ENCODE results near the gene TMEM30A. TPM values are rescaled to one million over a fixed set of nuclear protein-coding genes. Genes with fewer than 3 reads are reported as not detected.

TMEM30A gene
- total RNA-seq, 2 experiments from 2014 or later, result 51.5 to 61.6 TPM

- H3K9me3 Mint-ChIP-seq, result no peaks in the 10 kb centered on the region
- POLR2A ChIA-PET, result no interaction called here
- H3K36me3 Mint-ChIP-seq, result peaks cover 20% of the 10 kb centered on the region
- no peak overlapping the region for H3K4me3 Mint-ChIP-seq
- H3K4me1 Mint-ChIP-seq, result no peaks in the 10 kb centered on the region
- ATAC-seq (ENCODE audit: low read depth) (no peak), DNase-seq (no peak)
- H3K27ac Mint-ChIP-seq, result no peak overlapping the region
- no peaks in the 10 kb centered on the region for H3K27me3 Mint-ChIP-seq
Measured at GRCh38 chr6:75234126-75234865, 50.3 kb downstream of the TMEM30A start.

DNA sequence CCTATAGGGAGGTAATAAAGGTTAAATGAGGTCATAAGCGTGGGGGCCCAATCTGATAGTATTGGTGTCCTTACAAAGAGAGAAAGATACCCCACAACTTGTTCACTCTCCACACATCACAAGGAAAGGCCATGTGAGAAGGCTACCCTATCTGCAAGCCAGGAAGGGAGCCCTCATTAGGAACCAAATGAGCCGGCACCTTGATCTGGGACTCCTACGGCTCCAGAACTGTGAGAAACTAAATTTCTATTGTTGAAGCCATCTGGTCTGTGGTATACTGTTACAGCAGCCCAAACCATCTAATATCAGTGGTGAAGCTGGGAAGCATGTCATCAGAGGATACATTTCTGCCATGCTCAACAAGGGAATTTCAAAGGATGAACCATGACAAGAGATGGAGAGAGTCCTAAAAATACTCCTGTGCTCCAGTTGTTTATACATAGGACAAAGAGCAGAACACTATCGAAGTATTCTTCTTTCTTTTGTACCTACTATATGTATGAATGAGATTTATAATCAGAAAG is 51.4 kb downstream of the TMEM30A start:
- POLR2A ChIA-PET, result no interaction called here
- no peaks in the 10 kb centered on the region for H3K9me3 Mint-ChIP-seq
- no peaks in the 10 kb centered on the region for H3K4me1 Mint-ChIP-seq
- no peaks in the 10 kb centered on the region for H3K27me3 Mint-ChIP-seq
- H3K4me3 Mint-ChIP-seq, result no peak overlapping the region
- no peak overlapping the region for H3K27ac Mint-ChIP-seq
- ATAC-seq (ENCODE audit: low read depth), result no peak
- no peak for DNase-seq
- H3K36me3 Mint-ChIP-seq, result peaks cover 13% of the 10 kb centered on the region

GRCh38 chr6:75230484-75231325 is 53.9 kb downstream of the TMEM30A start:
- peaks cover 4% of the 10 kb centered on the region for H3K4me1 Mint-ChIP-seq
- no peaks in the 10 kb centered on the region for H3K36me3 Mint-ChIP-seq
- ATAC-seq (ENCODE audit: low read depth) (no peak), DNase-seq (no peak)
- H3K27me3 Mint-ChIP-seq, result no peaks in the 10 kb centered on the region
- no peak overlapping the region for H3K27ac Mint-ChIP-seq
- POLR2A ChIA-PET, result no interaction called here
- H3K4me3 Mint-ChIP-seq, result no peak overlapping the region
- H3K9me3 Mint-ChIP-seq, result no peaks in the 10 kb centered on the region

DNA sequence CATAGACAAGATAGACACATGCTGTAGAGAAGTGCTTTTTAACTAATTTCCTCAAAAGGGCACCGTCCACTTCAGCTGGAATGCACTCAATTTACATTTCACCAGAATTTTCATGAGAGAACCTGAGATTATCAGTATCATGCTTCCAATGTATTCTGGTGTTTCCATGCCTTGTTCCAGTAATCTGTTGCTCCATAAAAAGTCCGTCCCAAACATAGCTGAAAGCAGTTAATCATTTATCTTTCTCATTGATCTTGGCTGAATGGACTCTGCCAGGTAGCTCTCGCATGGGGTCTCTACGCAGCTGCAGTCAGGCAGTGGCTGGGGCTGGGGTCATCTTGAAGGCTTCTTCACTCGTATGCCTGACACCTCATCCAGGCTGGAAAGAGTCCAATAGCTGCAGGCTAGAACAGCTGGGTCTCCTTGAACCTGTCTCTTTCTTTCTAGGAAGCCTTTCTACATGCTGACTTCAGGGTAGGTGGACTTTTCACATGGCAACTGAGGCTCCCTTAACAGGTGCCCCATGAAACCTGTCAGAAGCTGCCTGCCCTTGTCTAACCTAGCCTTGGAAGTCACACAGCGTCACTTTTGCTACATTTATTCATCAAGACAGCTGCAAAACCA is 60.2 kb downstream of the TMEM30A start:
- H3K36me3 Mint-ChIP-seq, result no peaks in the 10 kb centered on the region
- ATAC-seq (ENCODE audit: low read depth) (no peak), DNase-seq (no peak)
- H3K4me1 Mint-ChIP-seq, result peaks cover 4% of the 10 kb centered on the region
- POLR2A ChIA-PET, result no interaction called here
- no peak overlapping the region for H3K27ac Mint-ChIP-seq
- H3K4me3 Mint-ChIP-seq, result no peak overlapping the region
- H3K27me3 Mint-ChIP-seq, result peaks cover 11% of the 10 kb centered on the region
- H3K9me3 Mint-ChIP-seq, result no peaks in the 10 kb centered on the region

- Mint-ChIP-seq H3K9me3 (no peaks in the 10 kb centered on the region), H3K27me3 (peaks cover 14% of the 10 kb centered on the region), H3K4me3 (no peak overlapping the region), H3K36me3 (no peaks in the 10 kb centered on the region), H3K27ac (no peak overlapping the region), H3K4me1 (peaks cover 4% of the 10 kb centered on the region)
- ATAC-seq (ENCODE audit: low read depth) (no peak), DNase-seq (no peak)
- POLR2A ChIA-PET, result no interaction called here
Measured at GRCh38 chr6:75223428-75223827, 61.2 kb downstream of the TMEM30A start.

DNA sequence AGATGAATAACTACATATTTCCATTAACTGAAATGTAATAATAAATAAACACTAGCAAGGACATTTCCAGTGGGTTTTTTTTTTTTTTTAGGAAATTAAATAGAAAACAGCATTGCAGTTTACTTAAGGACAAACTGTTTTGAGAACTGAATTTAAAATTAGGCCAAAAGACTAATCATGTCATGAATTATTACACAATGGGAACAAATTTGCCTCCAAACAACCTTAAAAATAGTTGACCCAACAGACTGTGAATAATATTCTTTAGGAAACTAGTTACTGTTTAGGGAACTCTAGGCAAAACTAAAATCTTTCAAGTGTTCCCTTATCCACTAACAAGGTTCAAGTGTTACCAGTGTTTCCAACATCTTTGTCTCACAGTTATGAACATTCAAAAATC is 62.3 kb downstream of the TMEM30A start:
- Mint-ChIP-seq H3K4me1 (peaks cover 4% of the 10 kb centered on the region), H3K27ac (no peak overlapping the region), H3K27me3 (peaks cover 21% of the 10 kb centered on the region), H3K4me3 (no peak overlapping the region), H3K36me3 (no peaks in the 10 kb centered on the region), H3K9me3 (no peaks in the 10 kb centered on the region)
- DNase-seq (no peak), ATAC-seq (ENCODE audit: low read depth) (no peak)
- POLR2A ChIA-PET, result no interaction called here

- POLR2A ChIA-PET, result no interaction called here
- H3K27ac Mint-ChIP-seq, result no peak overlapping the region
- no peak overlapping the region for H3K4me3 Mint-ChIP-seq
- ATAC-seq (ENCODE audit: low read depth), result no peak
- peaks cover 2% of the 10 kb centered on the region for H3K4me1 Mint-ChIP-seq
- no peaks in the 10 kb centered on the region for H3K9me3 Mint-ChIP-seq
- no peak for DNase-seq
- no peaks in the 10 kb centered on the region for H3K36me3 Mint-ChIP-seq
- peaks cover 24% of the 10 kb centered on the region for H3K27me3 Mint-ChIP-seq
Measured at GRCh38 chr6:75221116-75221515, 63.5 kb downstream of the TMEM30A start.

GRCh38 chr6:75220357-75220756 is 64.2 kb downstream of the TMEM30A start:
- H3K36me3 Mint-ChIP-seq, result no peaks in the 10 kb centered on the region
- no peak overlapping the region for H3K27ac Mint-ChIP-seq
- DNase-seq (no peak), ATAC-seq (ENCODE audit: low read depth) (no peak)
- H3K4me1 Mint-ChIP-seq, result no peaks in the 10 kb centered on the region
- H3K9me3 Mint-ChIP-seq, result no peaks in the 10 kb centered on the region
- POLR2A ChIA-PET, result no interaction called here
- peaks cover 24% of the 10 kb centered on the region for H3K27me3 Mint-ChIP-seq
- H3K4me3 Mint-ChIP-seq, result no peak overlapping the region

- Mint-ChIP-seq H3K9me3 (no peaks in the 10 kb centered on the region), H3K27ac (no peak overlapping the region), H3K36me3 (no peaks in the 10 kb centered on the region), H3K4me3 (no peak overlapping the region), H3K27me3 (peaks cover 22% of the 10 kb centered on the region), H3K4me1 (no peaks in the 10 kb centered on the region)
- DNase-seq (no peak), ATAC-seq (ENCODE audit: low read depth) (no peak)
- POLR2A ChIA-PET, result no interaction called here
Measured at GRCh38 chr6:75219263-75219662, 65.3 kb downstream of the TMEM30A start.

DNA sequence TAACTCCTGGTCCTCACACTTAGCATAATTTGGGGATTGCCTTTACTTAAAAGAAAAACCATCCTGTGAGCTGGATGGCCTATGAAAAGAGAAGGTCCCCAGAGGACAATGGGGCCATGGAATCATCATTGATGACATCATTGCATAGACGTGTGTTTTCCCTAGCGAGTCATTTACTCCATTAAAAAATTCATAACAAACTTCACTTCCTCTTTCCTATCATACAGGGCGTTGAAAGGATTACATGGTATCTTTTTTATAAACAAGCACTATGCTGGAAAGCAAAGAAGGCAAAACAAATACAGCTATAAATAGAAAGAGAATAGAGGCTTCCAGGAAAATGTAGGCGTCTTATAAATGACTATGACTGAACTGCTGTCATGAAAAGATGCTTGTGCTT is 67.4 kb downstream of the TMEM30A start:
- no peak for ATAC-seq (ENCODE audit: low read depth)

DNA sequence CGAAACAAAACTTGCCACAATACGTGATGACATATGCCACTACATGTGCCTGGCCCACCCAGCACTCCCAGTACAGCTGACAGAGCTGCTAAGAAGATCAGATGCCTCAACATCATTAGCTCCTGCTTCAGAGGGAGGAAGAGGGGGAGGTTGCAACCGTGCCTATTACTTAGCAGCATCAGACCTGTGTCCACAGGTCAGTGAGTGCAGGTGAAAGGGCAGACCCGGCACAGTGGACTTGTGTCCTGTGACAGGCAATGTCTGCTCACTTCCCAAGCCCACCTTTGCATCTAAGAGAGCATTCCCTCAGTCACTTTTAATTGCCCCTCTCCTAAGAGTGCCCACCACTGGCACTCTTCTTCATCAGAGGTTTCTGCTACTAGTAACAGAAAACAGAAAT is 69.3 kb downstream of the TMEM30A start:
- Mint-ChIP-seq H3K27ac (no peak overlapping the region), H3K36me3 (no peaks in the 10 kb centered on the region), H3K4me3 (no peak overlapping the region), H3K27me3 (peaks cover 25% of the 10 kb centered on the region), H3K4me1 (no peaks in the 10 kb centered on the region), H3K9me3 (no peaks in the 10 kb centered on the region)
- POLR2A ChIA-PET, result no interaction called here
- ATAC-seq (ENCODE audit: low read depth), result no peak
- DNase-seq, result no peak

More for the DNA sequence above, 67.4 kb downstream of the TMEM30A start:
- peaks cover 23% of the 10 kb centered on the region for H3K27me3 Mint-ChIP-seq
- no peaks in the 10 kb centered on the region for H3K9me3 Mint-ChIP-seq
- H3K4me1 Mint-ChIP-seq, result no peaks in the 10 kb centered on the region
- no peak overlapping the region for H3K4me3 Mint-ChIP-seq
- H3K36me3 Mint-ChIP-seq, result no peaks in the 10 kb centered on the region
- no peak overlapping the region for H3K27ac Mint-ChIP-seq
- no peak for DNase-seq
- POLR2A ChIA-PET, result no interaction called here

DNA sequence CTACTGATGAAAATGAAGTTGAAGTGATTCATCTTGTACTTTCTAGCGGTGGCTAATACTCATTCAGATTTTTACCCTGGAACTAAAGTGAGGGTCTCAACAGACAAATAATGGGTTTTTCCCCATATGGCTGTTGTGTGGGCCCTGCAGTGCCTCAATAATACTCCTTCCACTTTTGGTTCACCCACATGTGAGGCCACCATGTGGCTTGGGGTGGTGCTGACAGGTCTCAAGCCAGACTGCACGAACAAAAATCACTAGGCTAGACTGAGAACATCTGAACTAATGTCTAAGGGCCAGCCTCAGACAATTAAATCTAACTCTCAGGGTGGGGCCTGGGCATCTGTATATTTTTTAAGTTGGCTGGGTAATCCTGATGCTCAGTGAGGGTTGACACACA is 70.9 kb downstream of the TMEM30A start:
- no peaks in the 10 kb centered on the region for H3K9me3 Mint-ChIP-seq

DNA sequence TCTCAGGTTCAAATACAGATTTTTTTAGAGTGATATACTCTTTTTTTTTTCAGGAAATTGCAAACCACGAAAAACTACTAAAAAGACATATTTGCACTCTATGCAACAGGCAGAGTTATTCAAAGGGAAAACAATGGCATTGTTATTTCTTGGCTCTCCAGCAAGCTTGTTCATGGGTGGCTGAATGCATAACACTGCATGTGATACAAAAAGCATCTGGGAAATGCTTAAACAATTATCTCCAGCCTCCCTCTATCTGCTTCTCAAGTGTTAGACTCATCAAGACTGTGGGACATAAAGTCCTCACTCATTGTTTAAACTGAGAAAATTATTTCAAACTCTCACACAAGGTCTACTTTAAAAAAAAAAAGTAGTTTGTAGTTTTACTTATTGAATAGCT is 71.5 kb downstream of the TMEM30A start:
- Mint-ChIP-seq H3K27me3 (peaks cover 30% of the 10 kb centered on the region), H3K9me3 (no peaks in the 10 kb centered on the region), H3K36me3 (peaks cover under 1% of the 10 kb centered on the region), H3K4me1 (peaks cover 8% of the 10 kb centered on the region), H3K4me3 (no peak overlapping the region), H3K27ac (no peak overlapping the region)
- no peak for ATAC-seq (ENCODE audit: low read depth)
- no peak for DNase-seq
- POLR2A ChIA-PET, result no interaction called here

More for the DNA sequence above, 70.9 kb downstream of the TMEM30A start:
- ATAC-seq (ENCODE audit: low read depth), result no peak
- POLR2A ChIA-PET, result no interaction called here
- peaks cover 5% of the 10 kb centered on the region for H3K4me1 Mint-ChIP-seq
- no peak overlapping the region for H3K27ac Mint-ChIP-seq
- H3K4me3 Mint-ChIP-seq, result no peak overlapping the region
- peaks cover 26% of the 10 kb centered on the region for H3K27me3 Mint-ChIP-seq
- H3K36me3 Mint-ChIP-seq, result no peaks in the 10 kb centered on the region
- no peak for DNase-seq
